K562 (cell line): ENCODE data around the gene FAM167B. TPM values are rescaled to one million over a fixed set of nuclear protein-coding genes. Genes with fewer than 3 reads are reported as not detected.
A peak's percentile ranks its signal among the peaks of the same experiment; 100 is the strongest.

ENCODE experiments used
- CEBPB ChIP-seq: fragments of 450-650 bp; IDR thresholded peaks from 2 replicates; pipeline ENCODE4 v1.6.1; 2016; ENCODE audit warnings: missing genetic modification characterization, missing compliant biosample characterization
- E4F1 ChIP-seq: fragments of 250-450 bp; sonication (Bioruptor Pico); IDR thresholded peaks from 2 replicates; pipeline ENCODE4 v1.5.0; 2021; ENCODE audit warnings: mild to moderate bottlenecking, borderline replicate concordance
- ELF1 ChIP-seq: fragments of 200-800 bp; sonication (Bioruptor generic); IDR thresholded peaks from 2 replicates; pipeline ENCODE4 v1.6.1; 2016; ENCODE audit warnings: missing genetic modification characterization, missing compliant biosample characterization
- FOXJ2 ChIP-seq: fragments of 200-800 bp; sonication (Bioruptor generic); IDR thresholded peaks from 2 replicates; pipeline ENCODE4 v1.6.1; 2016; ENCODE audit warnings: missing genetic modification characterization, missing compliant biosample characterization
- FOXP4 ChIP-seq: sonication (generic); formaldehyde crosslinking; IDR thresholded peaks from 2 replicates; pipeline ENCODE4 v1.8.0; 2022; ENCODE audit warnings: mild to moderate bottlenecking, missing genetic modification reagents, borderline replicate concordance
- KAT2B ChIP-seq: IDR thresholded peaks from one replicate; pipeline ENCODE4 v1.6.1; 2012; ENCODE audit warnings: low read depth, mild to moderate bottlenecking, control low read depth, inconsistent platforms, low read length, moderate library complexity
- MXI1 ChIP-seq: IDR thresholded peaks from 2 replicates; pipeline ENCODE4 v1.6.1; 2011; ENCODE audit warnings: low read depth, mild to moderate bottlenecking, improper control_type of control experiment, low read length
- NFIX ChIP-seq: fragments of 250-450 bp; sonication (Bioruptor Pico); IDR thresholded peaks from 2 replicates; pipeline ENCODE4 v1.4.0; 2020; ENCODE audit warnings: low read depth, mild to moderate bottlenecking, moderate library complexity
- NONO ChIP-seq, 2 experiments: fragments of 200-400 bp in 1 of 2; fragments of 450-650 bp in 1 of 2; formaldehyde crosslinking in 1 of 2; IDR thresholded peaks; 2 replicates each; pipeline ENCODE4 v1.6.1; 2017; ENCODE audit warnings: low read depth in 2 of 2, mild to moderate bottlenecking in 2 of 2, moderate library complexity in 2 of 2, low read length in 1 of 2
- NR2F6 ChIP-seq: fragments of 450-650 bp; formaldehyde crosslinking; IDR thresholded peaks from 2 replicates; pipeline ENCODE4 v1.4.0; 2020; ENCODE audit warnings: mild to moderate bottlenecking
- POLR2AphosphoS2 ChIP-seq: IDR thresholded peaks from 2 replicates; pipeline ENCODE4 v1.6.1; 2012; ENCODE audit warnings: low read length, improper control_type of control experiment
- RAD51 ChIP-seq: fragments of 450-650 bp; IDR thresholded peaks from 2 replicates; pipeline ENCODE4 v1.7.1; 2016; ENCODE audit warnings: low read depth, mild to moderate bottlenecking, borderline replicate concordance
- RBM39 ChIP-seq: fragments of 200-400 bp; formaldehyde crosslinking; optimal IDR thresholded peaks from 2 replicates; pipeline ENCODE3; 2018; ENCODE audit warnings: low read depth, low read length
- SMAD4 ChIP-seq: fragments of 250-450 bp; sonication (Bioruptor Pico); conservative IDR thresholded peaks from 2 replicates; pipeline ENCODE4 v1.8.0; 2021; ENCODE audit warnings: inconsistent platforms, mild to moderate bottlenecking, moderate library complexity
- SMARCE1 ChIP-seq: fragments of 450-650 bp; IDR thresholded peaks from 2 replicates; pipeline ENCODE4 v1.7.1; 2016; ENCODE audit warnings: mild to moderate bottlenecking
- TRIM24 ChIP-seq, 2 experiments: fragments of 450-650 bp; IDR thresholded peaks; 2 replicates each; pipeline ENCODE4 v1.6.1; 2016
- XRCC5 ChIP-seq: fragments of 200-400 bp; formaldehyde crosslinking; IDR thresholded peaks from 2 replicates; pipeline ENCODE4 v1.6.1; 2017; ENCODE audit warnings: low read depth, mild to moderate bottlenecking, low read length
- ZEB2 ChIP-seq: fragments of 450-650 bp; IDR thresholded peaks from 2 replicates; pipeline ENCODE4 v1.6.1; 2016
- ZNF143 ChIP-seq: sonication (generic); formaldehyde crosslinking; IDR thresholded peaks from 2 replicates; pipeline ENCODE4 v1.9.0; 2022; ENCODE audit warnings: mild to moderate bottlenecking, missing genetic modification reagents
- ZNF77 ChIP-seq: fragments of 250-450 bp; sonication (Bioruptor Pico); IDR thresholded peaks from 2 replicates; pipeline ENCODE4 v1.5.0; 2020
- polyA plus RNA-seq, 8 experiments: library from polyadenylated mRNA; depleted of rRNA in 4 of 8; stranded (reverse) in 5 of 8; unstranded in 3 of 8; fragments of >200 nt; fragmentation: Nextera tagmentation in 2 of 8; fragmentation: Illumina TruSeq in 1 of 8; extraction: Ambion mirVana in 2 of 8; extraction: Trizol in 1 of 8; gene quantifications; 2 replicates each; pipeline versions ENCODE4 v1.2.1 to v1.2.3, GENCODE V29; 2011 to 2014; ENCODE audit warnings: inconsistent platforms in 1 of 8, missing spikeins in 1 of 8
- total RNA-seq, 7 experiments: library from RNA; depleted of rRNA in 6 of 7; stranded (reverse); fragments of >200 nt in 6 of 7; fragmentation: Illumina TruSeq in 2 of 7; extraction: Trizol in 2 of 7; gene quantifications; 2 replicates each; pipeline versions ENCODE4 v1.2.1 to v1.2.3, GENCODE V29; 2011 to 2021; ENCODE audit warnings: low replicate concordance in 1 of 7
- TF ChIP-seq, protein P1 (sequence below): fragments of 250-450 bp; sonication (Bioruptor Pico); IDR thresholded peaks from 2 replicates; pipeline ENCODE4 v1.4.0; 2020; ENCODE audit warnings: mild to moderate bottlenecking

Gene FAM167B
- total and polyA plus RNA-seq, 9 of the 15 experiments (the other 6 are each of a cell fraction or from before 2014, with no cell fraction given), result not detected

DNA sequence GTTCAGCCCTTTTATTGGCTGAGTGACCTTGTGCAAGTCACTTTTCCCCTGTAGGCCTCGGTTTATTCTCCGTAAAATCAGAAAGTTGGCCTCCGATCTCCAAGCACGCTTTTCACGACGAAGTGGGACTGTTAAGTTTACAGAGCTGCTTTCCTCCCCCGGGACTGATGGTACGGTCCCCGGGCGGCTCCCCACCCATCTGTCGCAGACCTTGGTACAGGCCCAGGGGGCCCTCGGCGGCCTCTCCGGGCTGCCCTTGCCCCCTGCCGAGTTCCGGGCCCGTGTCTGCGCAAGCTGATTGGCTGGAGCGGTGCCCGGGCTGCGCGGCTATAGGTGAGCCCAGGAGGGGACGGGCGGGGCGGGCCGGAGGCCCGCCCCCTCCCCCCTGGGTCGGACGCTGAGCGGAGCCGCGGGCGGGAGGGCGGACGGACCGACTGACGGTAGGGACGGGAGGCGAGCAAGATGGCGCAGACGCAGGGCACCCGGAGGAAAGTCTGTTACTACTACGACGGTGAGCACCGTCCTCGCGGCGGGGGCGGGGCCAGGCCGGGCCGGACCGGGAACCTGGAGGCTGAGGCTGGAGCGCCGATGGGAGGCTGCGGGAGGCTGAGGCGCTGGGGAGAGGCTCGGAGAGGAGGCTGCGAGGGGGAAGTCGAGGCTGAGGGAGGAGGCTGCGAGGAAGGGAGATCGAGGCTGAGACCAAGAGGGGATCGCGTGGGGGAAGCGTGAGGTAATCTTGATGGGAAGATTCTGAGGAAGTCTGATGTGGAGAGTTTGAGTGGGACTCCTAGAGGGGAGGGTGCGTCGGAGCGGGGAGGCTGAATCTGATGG is 44.9 kb downstream of the FAM167B start, which contains the start of gene HDAC1 (continued):
- TF ChIP-seq KAT2B (no peak), ZEB2 (peak; percentile 63; the same call in 1 of the 2 replicates), NFIX (no peak), XRCC5 (peak; percentile 53; the same call in 1 of the 2 replicates), FOXJ2 (tag) (no peak), CEBPB (no peak), NR2F6 (CRISPR knock-in tag) (peak; percentile 36; the same call in 1 of the 2 replicates), SMARCE1 (peak; percentile 64; the same call in 1 of the 2 replicates), ZNF143 (CRISPR knock-in tag) (no peak), SMAD4 (CRISPR knock-in tag) (0 out of 2 replicates have a peak, but pooled peaks have one; percentile 50), RAD51 (no peak), NONO (IDR thresholded peaks at IDR 0.05; ENCODE audit: low read depth in 2 of 2, low read length in 1 of 2) (peak in 1 of 2 experiments; percentile 98; a peak in 2 of 4 replicates), MXI1 (no peak), E4F1 (CRISPR knock-in tag) (no peak; the same call in 1 of the 2 replicates), FOXP4 (CRISPR knock-in tag) (no peak), POLR2AphosphoS2 (no peak), ZNF77 (CRISPR knock-in tag) (0 out of 2 replicates have a peak, but pooled peaks have one; percentile 18), ELF1 (tag) (peak; percentile 80), RBM39 (peak; percentile 39), TRIM24 (IDR thresholded peaks at IDR 0.05) (peak in 1 of 2 experiments; percentile 84; a peak in 2 of 4 replicates)
- TF ChIP-seq, protein P1, sequence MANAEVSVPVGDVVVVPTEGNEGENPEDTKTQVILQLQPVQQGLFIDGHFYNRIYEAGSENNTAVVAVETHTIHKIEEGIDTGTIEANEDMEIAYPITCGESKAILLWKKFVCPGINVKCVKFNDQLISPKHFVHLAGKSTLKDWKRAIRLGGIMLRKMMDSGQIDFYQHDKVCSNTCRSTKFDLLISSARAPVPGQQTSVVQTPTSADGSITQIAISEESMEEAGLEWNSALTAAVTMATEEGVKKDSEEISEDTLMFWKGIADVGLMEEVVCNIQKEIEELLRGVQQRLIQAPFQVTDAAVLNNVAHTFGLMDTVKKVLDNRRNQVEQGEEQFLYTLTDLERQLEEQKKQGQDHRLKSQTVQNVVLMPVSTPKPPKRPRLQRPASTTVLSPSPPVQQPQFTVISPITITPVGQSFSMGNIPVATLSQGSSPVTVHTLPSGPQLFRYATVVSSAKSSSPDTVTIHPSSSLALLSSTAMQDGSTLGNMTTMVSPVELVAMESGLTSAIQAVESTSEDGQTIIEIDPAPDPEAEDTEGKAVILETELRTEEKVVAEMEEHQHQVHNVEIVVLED (CRISPR knock-in tag), result no peak
